ENCODE results near the gene WDPCP.

WDPCP gene

DNA sequence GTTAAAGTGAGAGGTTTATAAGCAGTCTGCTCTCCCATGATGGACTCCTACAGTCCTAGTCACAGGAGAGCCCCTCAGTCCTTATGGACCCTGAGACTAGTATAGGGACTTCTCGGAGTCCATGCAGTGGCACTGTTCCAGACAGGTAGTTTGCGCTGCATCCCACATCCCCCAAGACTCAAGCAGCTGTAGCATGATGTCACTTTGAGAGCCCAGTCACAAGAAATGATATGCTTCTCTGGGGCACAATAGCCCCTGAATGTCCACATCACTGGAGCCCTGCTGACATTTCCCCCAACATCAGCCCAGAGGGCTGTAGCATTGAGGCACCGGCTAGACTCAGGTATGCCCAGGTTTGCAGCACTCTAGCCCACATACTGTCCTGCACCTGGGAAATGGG, 317.6 kb downstream of the WDPCP start:
- Histone ChIP-seq H3K9ac (ENCODE audit: low read depth, low read length) (no peak overlapping the region), H3K4me2 (ENCODE audit: low read length) (no peak overlapping the region), H3K9me3 (replicated peaks; ENCODE audit: low read length) (no peaks in the 10 kb centered on the region), H3K36me3 (ENCODE audit: insufficient read depth, low read length) (no peaks in the 10 kb centered on the region), H3K4me3 (ENCODE audit: low read length) (no peak overlapping the region), H3K27me3 (ENCODE audit: control insufficient read depth, insufficient read depth, low read length) (no peaks in the 10 kb centered on the region), H3K4me1 (ENCODE audit: control insufficient read depth, insufficient read depth, low read length) (no peaks in the 10 kb centered on the region)

DNA sequence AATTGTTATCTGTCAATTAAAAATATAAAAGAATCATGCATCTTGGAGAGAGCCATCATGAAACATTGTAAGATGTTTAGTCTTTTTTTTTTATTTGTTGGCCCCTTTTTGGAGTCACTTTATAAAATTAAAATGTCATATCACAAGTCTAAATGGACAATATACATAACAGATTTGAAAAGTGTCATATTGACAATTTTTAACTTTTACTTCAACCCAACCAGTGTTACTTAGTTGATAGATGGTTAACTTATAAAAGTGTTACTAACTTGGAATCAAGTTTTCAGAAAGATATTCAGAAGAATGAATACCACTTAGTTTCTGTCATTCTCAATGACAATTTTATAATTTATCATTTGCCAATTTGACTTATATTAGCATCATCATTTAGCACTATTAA, 319.3 kb downstream of the WDPCP start:
- Histone ChIP-seq H3K4me2 (ENCODE audit: low read length) (no peak overlapping the region), H3K27me3 (ENCODE audit: control insufficient read depth, insufficient read depth, low read length) (no peaks in the 10 kb centered on the region), H3K36me3 (ENCODE audit: insufficient read depth, low read length) (no peaks in the 10 kb centered on the region), H3K4me3 (ENCODE audit: low read length) (no peak overlapping the region), H3K9ac (ENCODE audit: low read depth, low read length) (no peak overlapping the region), H3K9me3 (replicated peaks; ENCODE audit: low read length) (no peaks in the 10 kb centered on the region), H3K4me1 (ENCODE audit: control insufficient read depth, insufficient read depth, low read length) (no peaks in the 10 kb centered on the region)

DNA sequence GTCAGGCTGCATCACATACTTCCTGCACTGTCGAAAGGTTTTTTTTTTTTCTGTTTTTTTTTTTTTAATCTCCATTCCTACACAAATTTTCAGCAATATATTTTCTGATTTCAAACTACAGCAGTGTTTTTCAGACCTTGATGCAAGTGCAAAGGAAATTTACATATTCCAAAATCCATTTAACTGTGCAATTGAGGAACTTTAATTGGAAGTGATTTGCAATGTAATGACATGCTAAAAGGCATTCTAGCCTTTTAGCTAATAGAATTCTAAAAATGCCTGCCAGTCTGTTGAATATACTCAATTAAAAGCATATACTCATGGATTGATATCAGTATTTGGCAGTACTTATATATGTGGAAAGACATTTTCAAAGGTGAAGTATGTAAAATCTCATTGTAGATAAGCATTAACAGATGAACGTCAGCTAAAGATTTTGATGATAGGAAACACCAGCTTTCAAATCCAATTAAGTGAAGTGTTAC, 327.1 kb downstream of the WDPCP start:
- Histone ChIP-seq H3K36me3 (ENCODE audit: insufficient read depth, low read length) (no peaks in the 10 kb centered on the region), H3K27me3 (ENCODE audit: control insufficient read depth, insufficient read depth, low read length) (no peaks in the 10 kb centered on the region), H3K4me2 (ENCODE audit: low read length) (no peak overlapping the region), H3K4me3 (ENCODE audit: low read length) (no peak overlapping the region), H3K4me1 (ENCODE audit: control insufficient read depth, insufficient read depth, low read length) (no peaks in the 10 kb centered on the region), H3K9me3 (replicated peaks; ENCODE audit: low read length) (no peaks in the 10 kb centered on the region), H3K9ac (ENCODE audit: low read depth, low read length) (no peak overlapping the region)

DNA sequence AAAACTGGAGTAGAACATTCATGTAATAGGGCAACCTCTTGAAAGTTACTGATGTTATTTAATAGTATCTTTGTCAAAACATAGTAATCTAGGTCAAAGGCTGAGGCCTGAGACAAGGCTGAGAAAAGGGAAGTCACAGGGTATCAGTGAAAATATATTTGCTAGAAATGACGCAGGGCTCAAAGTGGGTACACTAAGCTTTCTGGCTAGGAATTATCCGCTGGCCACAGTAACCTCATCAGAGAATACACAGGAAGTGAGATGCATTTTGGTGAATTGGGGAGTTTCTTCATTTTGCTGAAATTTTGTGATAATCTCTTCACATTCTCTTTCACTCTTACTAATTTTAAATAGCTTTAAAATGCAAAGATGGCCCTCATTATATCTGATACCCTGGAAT, 330.8 kb downstream of the WDPCP start:
- H3K4me2 ChIP-seq (ENCODE audit: low read length): no peak overlapping the region
- H3K9ac ChIP-seq (ENCODE audit: low read depth, low read length): no peak overlapping the region
- H3K4me3 ChIP-seq (ENCODE audit: low read length): no peak overlapping the region
- no peaks in the 10 kb centered on the region for H3K4me1 ChIP-seq (ENCODE audit: control insufficient read depth, insufficient read depth, low read length)
- no peaks in the 10 kb centered on the region for H3K9me3 ChIP-seq (replicated peaks; ENCODE audit: low read length)
- no peaks in the 10 kb centered on the region for H3K27me3 ChIP-seq (ENCODE audit: control insufficient read depth, insufficient read depth, low read length)
- H3K36me3 ChIP-seq (ENCODE audit: insufficient read depth, low read length): no peaks in the 10 kb centered on the region

DNA sequence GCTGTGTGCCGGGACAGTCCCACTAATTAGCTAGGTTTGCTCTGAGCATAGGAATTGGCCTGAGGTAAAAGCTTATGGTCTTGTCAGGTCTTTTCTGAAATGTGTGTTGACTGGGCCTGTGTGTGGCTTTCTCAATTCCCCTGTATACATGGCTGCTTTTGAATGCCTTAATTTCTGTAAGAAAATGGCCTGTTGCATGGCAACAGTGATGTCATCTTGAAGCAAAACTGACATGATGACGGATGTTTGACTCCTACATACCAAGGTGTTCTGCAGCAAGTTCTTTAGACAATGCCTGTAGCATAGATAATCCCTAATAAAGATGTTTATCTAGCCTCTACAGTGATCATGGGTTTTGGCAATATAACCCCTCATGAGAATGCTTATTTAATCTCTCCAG, 339.1 kb downstream of the WDPCP start:
- Histone ChIP-seq H3K9ac (ENCODE audit: low read depth, low read length) (no peak overlapping the region), H3K4me2 (ENCODE audit: low read length) (no peak overlapping the region), H3K9me3 (replicated peaks; ENCODE audit: low read length) (no peaks in the 10 kb centered on the region), H3K36me3 (ENCODE audit: insufficient read depth, low read length) (no peaks in the 10 kb centered on the region), H3K4me1 (ENCODE audit: control insufficient read depth, insufficient read depth, low read length) (no peaks in the 10 kb centered on the region), H3K4me3 (ENCODE audit: low read length) (no peak overlapping the region), H3K27me3 (ENCODE audit: control insufficient read depth, insufficient read depth, low read length) (no peaks in the 10 kb centered on the region)

DNA sequence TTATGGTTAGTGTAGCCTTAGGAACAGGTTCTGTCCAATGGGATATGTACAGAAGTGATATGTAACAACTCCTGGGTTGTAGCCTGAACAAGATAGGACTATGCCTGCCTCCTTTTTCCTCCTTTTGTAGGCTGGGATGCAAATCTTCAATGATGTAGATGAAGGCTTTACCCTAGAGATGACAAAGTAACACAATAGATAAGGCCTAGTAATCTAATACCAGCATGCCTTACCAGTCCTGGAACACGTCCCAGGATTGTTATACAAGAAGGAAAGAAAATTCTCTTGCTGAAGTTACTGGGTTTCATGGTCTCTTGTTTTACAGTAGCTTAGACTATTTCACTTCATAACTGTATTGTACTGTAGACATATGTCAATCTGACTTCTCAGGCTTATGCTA, 345.5 kb downstream of the WDPCP start:
- Histone ChIP-seq H3K4me1 (ENCODE audit: control insufficient read depth, insufficient read depth, low read length) (no peaks in the 10 kb centered on the region), H3K4me2 (ENCODE audit: low read length) (no peak overlapping the region), H3K4me3 (ENCODE audit: low read length) (no peak overlapping the region), H3K36me3 (ENCODE audit: insufficient read depth, low read length) (no peaks in the 10 kb centered on the region), H3K9me3 (replicated peaks; ENCODE audit: low read length) (no peaks in the 10 kb centered on the region), H3K9ac (ENCODE audit: low read depth, low read length) (no peak overlapping the region), H3K27me3 (ENCODE audit: control insufficient read depth, insufficient read depth, low read length) (no peaks in the 10 kb centered on the region)

DNA sequence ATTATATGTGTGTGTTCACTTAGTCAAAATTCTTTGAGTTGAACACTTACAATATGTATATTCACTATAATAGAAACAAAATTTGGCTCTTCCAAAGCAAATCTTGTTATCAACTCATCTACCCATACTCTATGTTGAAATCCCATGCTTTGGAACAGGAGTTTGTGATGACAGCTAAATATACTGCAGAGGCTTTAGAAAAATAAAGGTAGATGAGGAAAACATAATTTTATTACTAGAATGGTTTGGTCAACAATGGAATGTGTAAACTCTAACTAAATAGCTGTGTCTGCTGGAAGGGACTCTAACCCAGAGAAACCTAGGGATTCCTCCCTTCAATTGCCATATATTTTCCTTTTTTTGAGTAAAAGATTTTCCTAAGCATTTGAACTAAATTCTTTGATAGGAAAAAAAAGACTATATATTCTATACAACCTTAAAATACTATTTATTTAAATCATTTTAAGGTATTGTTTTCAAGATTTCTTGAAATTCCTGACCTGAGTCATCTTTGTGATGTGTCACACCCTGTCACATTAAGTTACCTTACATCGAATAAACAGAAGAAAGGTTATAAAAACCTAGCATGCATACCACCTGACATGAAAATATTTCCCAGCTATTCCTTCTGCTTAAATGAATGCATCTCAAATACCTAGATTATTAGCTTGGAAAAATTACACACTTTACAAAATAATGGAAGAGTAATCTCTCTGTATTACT, 362.2 kb downstream of the WDPCP start:
- H3K36me3 ChIP-seq (ENCODE audit: insufficient read depth, low read length): no peaks in the 10 kb centered on the region
- no peak overlapping the region for H3K9ac ChIP-seq (ENCODE audit: low read depth, low read length)
- H3K4me3 ChIP-seq (ENCODE audit: low read length): no peak overlapping the region
- H3K4me1 ChIP-seq (ENCODE audit: control insufficient read depth, insufficient read depth, low read length): no peaks in the 10 kb centered on the region
- no peak overlapping the region for H3K4me2 ChIP-seq (ENCODE audit: low read length)
- H3K9me3 ChIP-seq (replicated peaks; ENCODE audit: low read length): no peaks in the 10 kb centered on the region
- no peaks in the 10 kb centered on the region for H3K27me3 ChIP-seq (ENCODE audit: control insufficient read depth, insufficient read depth, low read length)

DNA sequence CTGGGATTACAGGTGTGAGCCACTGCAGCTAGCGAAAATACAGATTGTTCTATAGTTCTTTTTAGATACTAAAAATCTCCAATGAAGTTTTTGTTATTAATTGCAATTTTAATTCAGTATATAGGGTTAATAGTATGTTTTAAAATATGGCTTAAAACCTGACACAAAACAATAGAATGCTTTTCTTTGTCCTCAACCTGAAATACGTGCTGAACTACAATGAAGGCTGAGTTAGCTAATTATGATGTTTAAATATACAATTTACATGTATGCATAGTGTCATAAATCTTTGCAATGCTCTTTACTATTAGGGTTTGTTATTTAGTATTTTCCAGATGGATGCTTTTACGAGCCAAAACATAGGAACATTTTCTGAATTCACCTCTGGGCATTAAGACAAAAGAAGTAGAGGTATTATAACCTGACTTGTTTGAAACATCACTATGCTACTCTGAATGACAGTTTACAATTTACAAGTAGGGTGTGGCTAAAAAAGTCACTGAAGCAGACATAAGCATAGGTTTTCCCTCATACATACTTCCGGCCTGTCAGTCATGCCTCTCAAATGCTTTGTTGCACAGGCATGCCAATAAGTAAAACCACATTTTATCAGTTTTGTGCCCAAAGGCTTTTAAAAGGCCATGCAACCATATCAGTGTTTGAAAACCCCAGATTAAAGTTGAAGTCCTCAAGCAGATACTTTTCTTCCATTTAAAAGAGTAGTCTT, 369.3 kb downstream of the WDPCP start:
- H3K4me3 ChIP-seq (ENCODE audit: low read length): no peak overlapping the region
- no peak overlapping the region for H3K9ac ChIP-seq (ENCODE audit: low read depth, low read length)
- no peaks in the 10 kb centered on the region for H3K9me3 ChIP-seq (replicated peaks; ENCODE audit: low read length)
- H3K36me3 ChIP-seq (ENCODE audit: insufficient read depth, low read length): no peaks in the 10 kb centered on the region
- no peak overlapping the region for H3K4me2 ChIP-seq (ENCODE audit: low read length)
- no peaks in the 10 kb centered on the region for H3K27me3 ChIP-seq (ENCODE audit: control insufficient read depth, insufficient read depth, low read length)
- no peaks in the 10 kb centered on the region for H3K4me1 ChIP-seq (ENCODE audit: control insufficient read depth, insufficient read depth, low read length)

DNA sequence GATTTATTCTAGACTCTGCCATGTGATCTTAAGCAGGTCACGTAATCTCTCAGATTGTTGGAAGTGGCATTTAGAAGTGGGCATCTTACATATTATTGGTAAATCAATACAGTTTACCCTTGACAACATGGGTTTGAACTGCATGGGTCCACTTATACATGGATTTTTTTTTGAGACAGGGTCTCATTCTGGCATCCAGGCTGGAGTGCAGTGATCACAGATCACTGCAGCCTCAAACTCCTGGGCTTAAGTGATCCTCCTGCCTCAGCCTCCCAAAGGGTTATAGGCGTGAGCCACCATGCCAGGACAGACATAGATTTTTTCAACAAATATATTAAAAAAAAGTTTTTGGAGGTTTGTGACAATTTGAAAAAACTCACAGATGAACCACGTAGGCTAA, 393.0 kb downstream of the WDPCP start:
- H3K36me3 ChIP-seq (ENCODE audit: insufficient read depth, low read length): no peaks in the 10 kb centered on the region
- no peak overlapping the region for H3K4me2 ChIP-seq (ENCODE audit: low read length)
- H3K9ac ChIP-seq (ENCODE audit: low read depth, low read length): no peak overlapping the region
- H3K4me3 ChIP-seq (ENCODE audit: low read length): no peak overlapping the region
- H3K4me1 ChIP-seq (ENCODE audit: control insufficient read depth, insufficient read depth, low read length): no peaks in the 10 kb centered on the region
- no peaks in the 10 kb centered on the region for H3K9me3 ChIP-seq (replicated peaks; ENCODE audit: low read length)
- H3K27me3 ChIP-seq (ENCODE audit: control insufficient read depth, insufficient read depth, low read length): no peaks in the 10 kb centered on the region

DNA sequence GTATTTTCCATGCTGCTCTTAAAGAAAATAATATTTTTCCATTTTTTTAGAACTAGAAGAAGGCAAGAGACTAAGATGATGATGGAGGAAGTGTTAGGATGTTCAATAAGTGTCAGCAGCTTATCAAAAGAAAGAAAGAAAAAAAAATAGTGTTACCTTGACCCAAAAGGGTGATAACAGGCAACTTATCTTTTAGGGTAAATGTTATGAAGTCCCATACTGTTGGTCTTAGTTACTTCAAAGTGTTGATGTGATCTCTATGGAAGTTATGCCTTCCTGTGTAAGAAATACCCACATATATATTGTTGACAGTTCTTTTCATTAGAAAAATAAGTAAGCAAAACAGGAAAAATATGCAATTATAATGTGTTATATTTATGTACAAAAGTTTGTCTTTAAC, 394.1 kb downstream of the WDPCP start:
- Histone ChIP-seq H3K9ac (ENCODE audit: low read depth, low read length) (no peak overlapping the region), H3K9me3 (replicated peaks; ENCODE audit: low read length) (no peaks in the 10 kb centered on the region), H3K4me3 (ENCODE audit: low read length) (no peak overlapping the region), H3K36me3 (ENCODE audit: insufficient read depth, low read length) (no peaks in the 10 kb centered on the region), H3K27me3 (ENCODE audit: control insufficient read depth, insufficient read depth, low read length) (no peaks in the 10 kb centered on the region), H3K4me2 (ENCODE audit: low read length) (no peak overlapping the region), H3K4me1 (ENCODE audit: control insufficient read depth, insufficient read depth, low read length) (no peaks in the 10 kb centered on the region)

DNA sequence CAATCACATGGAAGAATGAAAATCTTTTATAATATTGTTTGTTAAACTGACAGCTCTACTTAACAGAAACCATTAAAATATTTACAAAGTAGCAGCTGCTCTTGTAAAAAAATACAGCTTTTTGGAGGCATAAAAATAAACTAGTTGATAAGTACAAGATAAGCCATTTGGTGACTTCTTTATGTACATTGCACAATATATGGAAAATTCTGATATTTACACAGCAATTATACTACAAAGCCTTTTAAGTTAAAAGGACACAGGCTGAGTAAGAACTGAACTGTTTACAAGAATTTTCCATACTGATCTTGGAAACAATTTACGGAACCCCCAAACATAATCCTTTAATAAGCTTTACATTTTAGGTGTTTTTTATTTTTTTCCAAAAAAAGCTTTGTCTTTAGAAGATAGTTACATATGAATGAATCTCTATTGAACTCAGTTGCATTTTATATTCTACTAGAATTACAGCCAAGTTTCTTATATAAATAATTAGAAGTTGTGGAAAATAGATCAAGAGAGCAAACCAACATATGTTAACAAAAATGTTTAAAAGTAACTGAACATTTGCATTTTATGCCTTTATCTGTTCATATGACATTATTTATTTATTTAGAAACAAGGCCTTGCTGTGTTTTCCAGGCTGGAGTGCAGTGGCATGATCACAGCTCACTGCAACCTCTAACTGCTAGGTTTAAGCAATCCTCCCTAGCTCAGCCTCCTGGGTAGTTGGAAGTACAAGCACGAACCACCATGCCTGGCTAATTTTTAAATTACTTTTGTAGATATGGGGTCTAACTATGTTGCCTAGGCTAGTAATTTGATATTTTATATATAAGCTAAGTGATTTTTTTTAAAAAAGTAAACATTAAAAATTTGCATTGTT, 395.1 kb downstream of the WDPCP start:
- Histone ChIP-seq H3K4me2 (ENCODE audit: low read length) (no peak overlapping the region), H3K9me3 (replicated peaks; ENCODE audit: low read length) (no peaks in the 10 kb centered on the region), H3K36me3 (ENCODE audit: insufficient read depth, low read length) (no peaks in the 10 kb centered on the region), H3K9ac (ENCODE audit: low read depth, low read length) (no peak overlapping the region), H3K27me3 (ENCODE audit: control insufficient read depth, insufficient read depth, low read length) (no peaks in the 10 kb centered on the region), H3K4me1 (ENCODE audit: control insufficient read depth, insufficient read depth, low read length) (no peaks in the 10 kb centered on the region), H3K4me3 (ENCODE audit: low read length) (no peak overlapping the region)
